ENCODE data around the gene RNU1-4.
"Not testable (repeated sequence)": the region's sequence is repeated elsewhere in the genome, so short reads cannot be mapped to it uniquely, and the experiment has no call there.

The RNU1-4 gene

DNA sequence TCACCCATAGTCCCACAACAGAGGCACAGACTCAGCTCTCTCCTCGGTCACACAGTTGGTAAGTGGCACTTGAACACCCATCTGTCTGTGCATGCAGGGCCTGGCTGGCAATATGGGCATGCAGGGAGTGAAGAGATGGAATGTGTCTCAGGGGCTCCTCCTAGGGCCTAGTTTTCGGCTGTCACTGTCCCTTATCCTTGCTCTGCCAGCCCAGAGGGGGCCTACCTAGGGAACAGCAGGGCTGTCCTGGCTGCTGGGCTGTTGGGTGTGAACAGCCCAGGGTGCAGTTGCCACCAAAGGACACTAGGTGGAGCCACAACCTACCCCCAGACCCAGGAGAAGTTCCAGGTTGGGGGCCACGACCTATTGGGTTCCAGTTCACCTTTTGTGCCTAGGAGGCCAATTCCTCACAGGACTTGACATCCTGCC, 30.6 kb upstream of the RNU1-4 start:
- FAIRE-seq: not testable (repeated sequence)

DNA sequence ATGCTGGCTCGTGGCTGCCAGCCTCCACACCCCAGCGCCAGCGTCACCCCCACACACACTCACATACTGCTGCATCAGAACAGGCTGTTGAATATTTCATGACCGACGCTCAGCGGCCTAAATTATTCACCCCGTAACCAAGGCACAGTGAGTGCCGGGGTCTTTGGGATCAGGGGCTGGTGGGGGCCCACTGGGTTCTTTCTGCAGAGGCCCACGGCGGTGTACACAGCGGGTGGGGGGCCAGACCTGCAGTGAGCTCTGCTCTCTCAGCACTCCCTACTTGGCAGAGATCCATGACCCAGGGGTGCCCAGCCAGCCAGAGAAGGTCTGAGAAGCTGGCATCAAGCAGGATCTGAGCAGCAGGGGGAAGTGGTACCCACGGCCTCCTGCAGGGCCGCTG, 29.7 kb upstream of the RNU1-4 start:
- FAIRE-seq: not testable (repeated sequence)

DNA sequence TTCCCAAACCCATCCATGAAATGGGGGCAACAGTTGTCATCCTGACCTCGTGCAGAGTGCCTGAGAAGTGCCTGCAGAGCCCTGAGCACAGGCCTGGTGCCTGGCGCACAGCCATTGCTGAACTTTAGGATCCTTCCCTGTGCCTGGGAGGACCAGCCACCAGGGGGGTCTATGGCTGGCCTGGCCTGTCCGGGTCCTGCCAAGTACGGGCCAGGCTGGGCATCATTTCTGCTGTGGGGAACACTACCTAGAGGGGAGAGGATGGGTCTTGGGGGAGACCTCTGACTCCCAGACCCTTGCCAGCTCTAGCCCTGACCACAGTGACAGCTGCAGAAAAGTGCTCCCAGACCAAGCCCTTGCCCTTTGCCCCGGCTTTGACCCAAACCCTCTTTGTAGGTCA, 28.2 kb upstream of the RNU1-4 start:
- not testable (repeated sequence) for FAIRE-seq

DNA sequence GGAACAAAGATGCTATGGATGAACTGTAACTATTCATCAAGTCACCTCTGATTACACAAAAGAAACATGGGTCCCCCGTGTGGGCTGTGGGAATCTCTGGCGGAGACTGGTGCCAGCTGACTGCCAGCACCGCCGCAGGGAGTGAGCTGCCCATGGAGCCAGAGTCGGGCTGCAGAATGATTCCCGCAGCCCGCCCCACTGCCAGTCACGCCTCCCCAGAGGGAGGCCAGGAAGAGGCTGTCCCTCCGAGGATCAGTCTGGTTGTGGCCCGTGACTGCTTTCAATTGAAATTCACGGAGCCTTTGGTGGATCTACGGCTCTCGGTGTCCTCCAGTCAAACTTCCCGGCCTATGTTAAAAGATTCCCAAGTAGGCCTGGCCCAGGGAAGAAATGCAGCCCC, 27.7 kb upstream of the RNU1-4 start:
- not testable (repeated sequence) for FAIRE-seq

DNA sequence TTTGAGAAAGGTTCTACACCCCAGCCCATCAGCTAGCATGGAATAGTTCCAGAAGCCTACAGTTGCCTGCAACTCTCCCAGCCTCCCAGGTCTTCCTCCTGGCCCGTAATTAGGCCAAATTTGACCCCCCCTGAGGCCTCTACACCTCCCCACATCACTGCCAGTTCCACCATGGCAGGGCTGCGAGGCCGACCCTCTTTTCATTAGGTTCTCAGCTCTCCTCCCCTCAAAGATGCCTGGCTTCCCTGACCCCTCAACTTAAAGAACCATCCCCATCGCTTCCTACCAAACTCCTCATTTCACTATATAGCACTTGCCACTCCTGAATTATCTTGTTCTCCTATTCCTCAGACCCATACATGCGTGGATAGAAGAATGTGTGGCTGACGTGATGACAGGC, 27.3 kb upstream of the RNU1-4 start:
- not testable (repeated sequence) for FAIRE-seq

DNA sequence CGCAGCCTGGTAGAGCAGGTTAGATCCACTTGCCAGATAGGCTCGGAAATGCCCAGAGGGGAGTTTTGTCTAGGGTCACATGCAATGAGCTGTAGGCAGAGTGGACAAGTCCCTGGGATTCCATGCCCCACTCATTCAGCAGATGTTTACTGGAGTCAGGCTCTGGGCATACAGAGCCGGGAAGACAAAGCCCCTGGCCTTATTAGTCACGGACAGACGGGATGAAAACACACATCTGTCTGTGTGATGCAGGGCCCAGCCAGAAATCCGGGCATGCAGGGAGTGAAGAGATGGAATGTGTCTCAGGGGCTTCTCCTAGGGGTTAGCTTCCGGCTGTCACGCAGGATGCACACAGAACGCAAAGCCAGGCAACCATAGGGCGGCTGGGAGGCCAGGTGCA, 26.8 kb upstream of the RNU1-4 start:
- not testable (repeated sequence) for FAIRE-seq

DNA sequence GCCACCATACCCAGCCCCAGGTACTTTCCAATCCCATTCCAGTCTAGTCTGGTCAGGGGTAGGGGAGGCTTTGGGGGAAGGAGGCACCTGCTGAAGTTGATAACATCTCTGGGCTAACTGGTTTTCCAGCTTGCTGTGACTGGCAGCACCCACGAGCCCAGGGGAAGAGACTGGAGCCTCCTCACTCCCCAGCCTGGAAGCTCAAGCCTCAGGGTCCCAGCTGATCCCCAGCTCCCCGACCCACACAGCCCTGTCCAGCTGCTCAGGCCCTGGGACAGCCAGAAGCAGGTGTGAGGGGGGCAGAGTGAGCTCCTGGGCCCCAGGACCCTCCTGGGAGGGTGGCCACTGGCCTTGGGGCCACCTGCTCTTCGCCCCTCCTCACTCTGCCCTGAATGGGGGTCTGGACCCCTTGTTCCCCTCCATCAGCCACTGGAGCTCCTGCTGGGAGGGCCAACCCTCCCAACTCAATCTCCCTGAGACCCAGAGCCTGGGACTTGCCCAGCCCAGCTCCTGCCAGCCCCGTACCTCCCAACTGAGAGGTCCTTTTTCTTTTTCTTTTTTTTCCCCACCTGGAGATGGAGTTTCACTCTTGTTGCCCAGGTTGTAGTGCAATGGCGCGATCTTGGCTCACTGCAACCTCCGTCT, 23.5 kb upstream of the RNU1-4 start:
- FAIRE-seq: no peak

DNA sequence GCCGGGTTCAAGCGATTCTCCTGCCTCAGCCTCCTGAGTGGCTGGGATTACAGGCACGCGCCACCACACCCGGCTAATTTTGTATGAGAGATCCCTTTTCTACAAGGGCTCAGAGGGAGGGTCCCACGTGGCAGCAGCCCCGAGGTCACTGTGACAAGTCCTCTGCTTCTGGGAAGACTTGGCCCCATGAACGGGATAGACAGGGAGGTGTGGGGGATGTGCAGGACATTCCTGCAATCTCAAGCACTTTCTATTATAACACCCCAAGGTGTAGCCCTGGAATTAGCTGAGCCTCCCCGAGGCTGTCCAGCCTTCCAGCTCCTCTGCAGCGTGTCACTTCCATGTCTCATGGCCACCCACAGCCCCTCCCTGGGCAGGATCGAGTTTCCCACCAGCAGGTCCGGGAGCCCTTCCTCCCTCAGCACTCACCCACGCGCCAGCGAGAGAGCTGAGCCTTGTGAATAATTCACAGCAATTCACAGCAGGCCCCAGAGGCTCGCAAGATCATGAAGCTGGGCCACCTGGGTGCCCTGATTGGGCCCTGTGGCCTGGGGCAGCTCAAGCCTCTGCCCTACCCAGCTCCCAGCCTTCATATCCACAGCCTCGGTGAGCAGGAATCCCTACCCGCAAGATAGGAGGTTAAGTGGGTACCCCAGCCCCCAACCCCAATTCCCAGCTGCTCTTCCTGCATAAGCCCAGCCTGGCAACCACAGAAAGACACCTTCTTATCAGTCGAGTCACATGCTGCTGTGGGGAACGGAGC, 22.8 kb upstream of the RNU1-4 start:
- no peak for FAIRE-seq

DNA sequence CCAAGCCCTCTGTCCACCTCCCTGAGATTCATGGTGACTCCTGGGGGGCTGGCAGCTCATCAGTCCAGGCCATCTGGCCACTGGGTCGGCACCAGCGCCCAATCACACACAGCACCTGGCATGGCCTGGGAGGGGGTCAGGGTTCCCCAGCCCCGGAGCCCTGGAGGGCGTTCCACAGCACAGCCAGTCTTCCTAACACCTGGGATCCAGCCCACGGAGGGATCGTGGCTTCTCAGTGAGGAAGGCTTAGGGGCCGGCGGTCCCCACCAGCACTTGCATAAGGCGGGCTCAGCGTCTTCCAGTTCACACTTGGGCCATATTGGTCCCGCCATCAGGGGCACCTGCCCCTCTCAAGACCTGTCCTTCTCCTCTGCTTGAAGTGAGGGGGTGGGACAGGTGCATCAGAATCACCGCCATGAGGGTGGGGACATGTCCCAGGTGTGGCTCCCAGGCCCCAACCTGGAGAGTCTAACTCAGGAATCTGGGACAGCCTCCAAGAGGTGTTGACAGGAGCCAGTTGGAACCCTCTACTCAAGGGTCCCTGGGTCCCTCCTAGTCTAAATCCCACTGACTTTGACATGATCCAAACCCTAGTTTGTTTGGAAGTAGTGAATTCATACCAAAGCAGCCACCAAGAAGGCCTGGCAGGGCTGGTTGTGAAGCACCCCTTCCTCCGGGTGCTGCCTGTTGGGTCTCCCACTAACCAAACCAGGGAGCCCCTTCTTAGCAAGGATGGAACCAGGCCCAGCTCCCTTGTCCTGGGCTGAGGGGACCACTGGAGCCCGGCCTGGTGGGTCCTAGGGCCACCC, 22.0 kb upstream of the RNU1-4 start:
- not testable (repeated sequence) for FAIRE-seq

DNA sequence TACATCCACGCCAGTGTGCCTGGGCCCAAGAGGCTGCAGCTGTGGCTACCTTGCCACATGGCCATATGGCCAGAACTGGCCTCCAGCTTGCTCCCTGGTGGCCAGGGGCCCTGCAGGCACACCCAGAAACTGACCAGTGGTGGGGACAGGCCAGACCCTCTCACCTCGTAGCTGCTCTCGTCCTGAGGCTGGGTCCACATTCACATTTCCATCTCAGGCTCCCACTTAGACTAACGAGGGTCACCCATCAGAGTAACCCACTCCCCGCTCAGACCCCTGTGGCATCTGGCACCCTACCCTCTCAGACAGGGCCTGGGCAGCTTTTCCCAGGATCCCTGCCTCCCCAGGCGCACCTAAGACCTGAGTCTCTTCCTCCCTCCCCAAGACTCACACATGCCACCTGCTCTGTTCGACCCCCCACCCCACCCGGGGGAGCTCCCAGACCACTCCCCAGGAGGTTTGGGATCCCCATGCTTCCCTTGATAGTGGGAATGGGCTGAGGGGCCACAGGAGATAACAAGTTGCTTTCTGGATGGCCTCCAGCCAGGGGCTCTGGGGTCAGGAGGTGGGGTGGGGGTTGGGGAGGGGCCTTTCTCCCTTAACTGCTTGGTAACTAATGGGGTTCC, 21.3 kb upstream of the RNU1-4 start:
- no peak for FAIRE-seq

DNA sequence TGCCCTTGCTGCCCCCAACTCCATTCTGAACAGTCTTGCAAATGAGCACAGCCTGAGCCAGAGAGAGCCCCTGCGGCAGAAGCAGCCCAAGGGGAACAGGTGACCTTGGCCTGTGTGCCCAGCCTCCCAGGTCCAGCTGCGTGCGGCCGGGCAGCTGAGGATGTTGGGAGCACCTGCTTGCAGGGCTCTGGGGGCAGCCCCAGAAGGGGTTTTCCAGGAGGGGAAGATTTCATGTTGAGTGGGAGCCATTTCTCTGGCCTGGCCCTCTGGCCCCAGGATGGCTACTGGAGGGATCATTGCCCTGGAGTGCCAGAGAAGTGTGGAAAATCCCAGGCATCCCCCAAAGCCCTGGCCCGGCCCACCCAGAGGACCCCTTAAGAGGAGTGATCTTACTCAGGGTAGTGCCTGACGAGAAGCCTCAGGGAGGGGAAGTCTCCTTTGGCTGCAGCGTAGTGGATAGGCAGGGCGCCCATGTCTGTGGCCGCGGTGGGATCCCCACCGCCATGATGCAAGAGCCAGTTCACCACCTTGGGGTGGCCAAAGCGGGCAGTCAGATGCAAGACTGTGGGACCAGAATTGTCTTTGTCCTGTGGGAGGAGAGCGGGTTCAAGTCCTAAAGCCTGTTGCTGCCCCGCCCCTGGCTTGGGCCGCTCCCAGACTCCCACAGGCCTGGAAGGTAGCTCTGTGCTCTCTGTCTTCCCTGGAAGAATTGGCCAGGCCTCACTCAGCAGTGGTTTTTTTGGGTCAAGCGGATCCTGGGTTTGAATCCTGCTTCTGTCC, 20.6 kb upstream of the RNU1-4 start:
- no peak for FAIRE-seq

DNA sequence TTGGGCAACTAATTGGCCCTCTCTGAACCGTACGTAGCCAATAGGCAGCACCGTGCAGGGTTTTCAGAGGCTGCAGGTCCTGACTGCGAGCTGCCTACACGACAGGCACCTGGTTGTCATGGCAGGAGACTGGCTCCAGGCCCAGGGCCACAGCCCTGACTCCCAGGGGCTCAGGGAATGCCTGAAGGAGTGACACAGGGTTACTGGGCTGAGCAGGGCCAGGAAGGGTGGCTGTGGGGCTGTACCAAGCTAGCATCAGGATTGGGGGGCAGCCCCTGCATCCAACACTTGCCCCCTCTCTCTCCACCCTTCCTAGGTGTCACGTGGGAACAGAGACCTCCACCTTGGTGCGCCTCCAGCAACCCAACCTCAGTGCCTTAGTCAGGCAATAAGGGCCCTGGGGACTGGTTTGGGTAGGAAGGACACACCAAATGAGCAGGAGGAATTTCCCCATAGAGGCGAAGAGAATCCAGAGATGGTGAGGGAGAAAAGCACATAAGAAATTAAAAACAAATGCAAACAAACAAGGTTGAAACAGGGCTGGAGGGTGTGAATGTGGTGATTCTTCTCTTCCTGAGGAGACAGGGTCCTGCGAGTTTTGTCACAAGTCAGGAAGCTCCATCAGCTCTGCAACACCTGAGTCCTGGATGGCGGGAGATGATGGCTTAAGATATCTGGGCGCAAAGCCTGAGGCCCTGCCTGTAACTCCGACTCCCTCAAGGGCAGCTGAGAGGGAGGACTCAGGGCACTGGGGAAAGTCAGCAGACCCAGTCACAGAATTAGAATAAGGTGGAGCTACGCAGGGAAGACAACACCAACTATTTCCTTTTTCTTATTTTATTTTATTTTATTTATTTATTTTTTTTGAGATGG, 19.7 kb upstream of the RNU1-4 start:
- no peak for FAIRE-seq

DNA sequence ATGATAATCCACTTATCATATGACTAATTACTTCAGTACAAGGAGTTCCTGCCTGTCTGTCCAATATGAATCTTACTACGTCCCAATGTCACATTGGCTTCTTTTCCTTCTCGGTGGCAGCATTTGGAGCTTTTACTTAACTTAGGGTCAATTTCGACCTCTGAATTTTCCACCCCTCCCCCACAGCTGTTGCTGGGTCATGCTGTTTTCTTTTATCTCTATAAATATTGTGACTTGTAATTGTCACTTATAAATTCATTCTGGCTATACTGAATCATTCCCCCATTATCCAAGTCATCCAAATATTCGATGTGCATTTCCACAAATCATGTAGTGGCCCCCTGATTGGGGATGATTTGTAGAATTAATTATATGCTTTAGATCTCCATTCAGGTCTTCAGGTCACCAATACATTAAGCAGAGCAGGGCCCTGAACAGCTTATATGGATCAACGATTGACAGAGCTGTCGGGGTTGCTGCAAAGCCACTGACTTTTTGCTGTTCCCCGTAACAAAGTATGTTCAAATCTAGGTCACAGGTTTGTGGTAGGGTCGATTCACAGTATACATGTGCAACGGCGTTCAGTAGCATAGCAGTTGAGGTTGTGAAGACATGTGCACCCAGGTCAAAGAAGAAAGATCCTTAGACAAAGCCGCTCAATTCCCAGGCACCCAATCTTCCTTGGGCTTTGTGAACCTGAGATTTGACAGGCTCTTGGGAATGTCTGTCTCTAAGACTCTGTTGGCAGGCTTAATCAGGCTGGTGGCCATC, 18.3 kb upstream of the RNU1-4 start:
- FAIRE-seq: no peak

DNA sequence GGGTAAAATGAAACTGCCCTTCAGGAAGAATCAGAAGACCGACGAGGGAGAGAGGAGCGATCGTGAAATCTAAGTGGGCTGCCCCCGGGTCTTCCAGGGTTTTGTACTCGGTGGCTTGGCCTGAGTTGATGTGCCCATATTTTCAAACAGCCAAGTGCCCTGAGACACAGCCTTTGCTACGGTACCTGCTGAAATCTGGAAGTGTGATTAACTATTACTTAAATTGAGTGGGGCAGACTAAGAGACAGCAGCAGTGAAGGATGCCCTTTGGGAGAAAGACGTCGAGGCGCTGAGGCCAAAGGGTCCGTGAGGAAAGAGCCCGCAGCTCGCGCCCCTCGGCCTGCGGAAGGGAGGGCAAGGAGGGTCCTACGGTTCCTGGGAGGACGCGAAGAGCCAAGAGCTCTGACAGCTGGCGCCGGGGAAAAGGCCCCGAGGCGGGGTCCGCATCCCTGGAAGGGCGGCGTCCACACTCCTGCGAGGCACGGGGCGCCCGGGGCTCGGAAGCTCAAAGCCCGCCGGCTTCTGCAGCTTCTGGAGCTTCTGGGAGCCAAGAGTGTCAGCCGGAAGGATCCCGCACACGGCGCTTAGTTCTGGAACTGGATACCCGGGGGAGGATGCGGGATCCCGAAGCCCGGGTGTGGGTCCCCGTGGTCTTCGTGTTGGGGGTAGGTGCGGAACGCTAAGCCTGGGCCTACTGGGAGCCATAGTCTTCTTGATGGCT, 15.4 kb upstream of the RNU1-4 start:
- no peak for FAIRE-seq

DNA sequence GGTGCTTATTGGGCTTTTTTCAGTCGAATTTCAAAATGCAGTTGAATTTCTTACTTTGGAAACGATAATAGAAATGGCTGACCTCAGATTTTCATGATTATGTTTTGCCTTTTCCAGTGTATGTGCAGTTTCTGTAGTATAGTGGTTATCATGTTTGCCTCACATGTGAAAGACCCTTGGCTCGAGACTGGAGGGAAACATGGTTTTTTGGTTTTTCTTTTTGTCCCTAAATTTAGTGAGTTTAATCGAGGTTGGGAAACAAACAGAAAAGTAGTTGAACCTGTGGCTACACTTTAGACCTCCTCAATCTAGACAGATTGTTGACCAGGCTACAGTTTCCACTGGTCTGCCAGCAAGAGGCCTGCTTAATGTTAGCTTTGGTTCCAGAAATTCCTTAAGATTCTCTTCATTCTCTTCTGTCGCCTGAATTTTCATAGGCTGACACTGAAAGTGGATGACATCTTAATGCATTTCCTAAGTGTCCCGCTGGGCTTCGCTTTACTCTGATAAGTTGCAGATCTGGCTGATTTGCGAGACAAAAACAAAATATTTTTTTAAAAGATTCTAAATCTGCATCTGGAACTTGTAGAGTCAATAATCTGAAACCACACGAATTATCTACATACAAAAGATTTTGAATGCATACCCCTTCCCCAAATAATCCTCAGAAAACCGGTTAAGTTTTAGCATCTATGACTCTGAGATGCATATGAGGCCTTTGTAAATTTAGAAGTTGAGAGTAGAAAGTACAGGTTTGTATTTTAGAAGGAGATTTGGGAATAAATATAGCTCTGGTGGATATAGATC, 14.7 kb upstream of the RNU1-4 start:
- not testable (repeated sequence) for FAIRE-seq

DNA sequence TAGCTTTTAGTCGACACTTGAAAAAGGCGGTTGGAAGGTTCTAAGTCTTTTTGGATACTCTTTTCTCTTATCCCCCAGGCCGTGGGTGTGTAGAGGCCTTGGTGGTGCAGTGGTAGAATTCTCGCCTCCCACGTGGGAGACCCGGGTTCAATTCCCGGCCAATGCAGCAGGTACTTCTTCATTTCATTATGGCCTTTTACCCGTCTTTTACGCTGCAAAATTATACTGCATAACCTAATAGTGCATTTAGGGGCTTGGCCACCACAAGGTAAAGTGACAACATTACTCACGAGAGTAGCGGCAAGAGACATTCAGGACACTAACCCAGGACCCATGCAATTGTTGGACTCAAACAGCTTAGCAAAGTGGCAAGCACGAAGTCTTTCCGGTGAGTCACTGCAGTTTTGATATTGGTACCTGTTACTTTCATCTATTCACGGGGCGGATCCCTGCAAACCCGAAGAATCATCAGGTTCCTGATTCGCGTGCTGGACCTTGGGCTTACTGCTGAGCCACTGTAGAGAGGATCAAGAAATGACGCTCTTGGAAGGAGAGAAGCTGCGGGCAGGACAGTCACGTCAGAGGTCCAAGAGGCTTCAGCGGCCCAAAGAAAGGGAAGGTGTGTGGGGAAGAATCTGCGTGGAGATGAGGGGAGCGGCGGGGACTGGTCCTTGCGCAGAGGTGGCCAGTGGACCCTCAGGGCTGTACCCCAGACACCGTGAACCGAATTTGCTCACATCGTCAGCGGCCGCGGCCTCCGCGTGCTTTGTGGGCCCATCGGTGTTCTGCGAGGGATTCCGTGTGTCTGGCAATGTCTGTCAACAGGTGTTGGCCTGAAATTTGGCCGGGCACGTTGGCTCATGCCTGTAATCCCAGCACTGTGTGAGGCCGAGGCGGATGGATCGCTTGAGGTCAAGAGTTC, 12.9 kb upstream of the RNU1-4 start:
- no peak for FAIRE-seq

DNA sequence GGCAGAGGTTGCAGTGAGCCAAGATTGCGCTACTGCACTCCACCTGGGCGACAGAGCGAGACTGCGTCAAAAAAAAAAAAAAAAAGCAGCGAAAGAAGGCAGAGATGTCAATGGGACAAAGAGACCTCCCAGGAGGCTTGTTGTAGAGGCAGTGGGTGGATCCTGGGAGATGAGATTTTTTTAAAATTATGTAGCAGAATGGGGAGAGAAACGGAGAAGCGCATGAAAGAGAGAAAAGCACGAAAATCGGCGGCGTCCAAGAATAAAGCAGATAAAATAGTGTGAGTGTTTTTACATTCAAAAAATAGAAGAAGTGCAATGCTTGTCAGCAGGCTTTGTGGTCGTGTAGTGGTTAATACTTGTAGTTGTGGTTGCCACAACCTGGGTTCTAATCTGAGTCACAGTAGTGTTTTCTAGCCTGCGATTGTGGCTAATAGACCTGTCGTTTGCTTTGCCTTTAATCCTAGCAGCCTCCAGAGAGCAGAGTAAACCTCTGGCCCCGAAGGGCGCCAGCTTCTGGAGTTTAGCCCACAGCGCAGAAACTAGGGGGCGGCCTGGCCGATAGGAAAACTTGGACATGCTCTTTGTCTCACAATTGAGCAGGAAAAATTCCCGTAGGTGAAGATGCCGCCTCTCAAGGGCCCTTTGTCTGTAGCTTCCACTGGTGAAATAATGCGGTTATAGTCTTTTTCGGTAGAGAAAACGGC, 11.9 kb upstream of the RNU1-4 start:
- FAIRE-seq: not testable (repeated sequence)

All from A204.1 (cell line).